Calu3 (cell line): ENCODE measurements around the gene KIF16B. TPM values are rescaled to one million over a fixed set of nuclear protein-coding genes. Genes with fewer than 3 reads are reported as not detected.

Source experiments
- BruUV-seq: library from RNA; stranded (reverse); fragments of 400-500 nt; replicated peaks from 2 replicates; lab custom pipeline; 2021; lab: Mats Ljungman, UMichigan
- CTCF ChIA-PET: fragments of 300-600 bp; sonication (Branson Sonifier 250); formaldehyde crosslinking; loops from one replicate; lab custom pipeline; 2022; ENCODE audit warnings: antibody characterized with exemption; lab: Charles Lee
- DNase-seq: peaks from one replicate; pipeline ENCODE4 v3.0.0; 2022
- H3K27ac Mint-ChIP-seq: one replicate; pipeline ENCODE4 v1.8.0; 2022; ENCODE audit warnings: mixed read lengths; ENCODE audit not compliant: unreplicated experiment
- H3K27me3 Mint-ChIP-seq: one replicate; pipeline ENCODE4 v1.8.0; 2022; ENCODE audit warnings: mixed read lengths; ENCODE audit not compliant: unreplicated experiment
- H3K36me3 Mint-ChIP-seq: one replicate; pipeline ENCODE4 v1.8.0; 2022; ENCODE audit warnings: mild to moderate bottlenecking, moderate library complexity, mixed read lengths; ENCODE audit not compliant: insufficient read depth, unreplicated experiment
- H3K4me1 Mint-ChIP-seq: one replicate; pipeline ENCODE4 v1.8.0; 2022; ENCODE audit warnings: mild to moderate bottlenecking, low read depth, mixed read lengths; ENCODE audit not compliant: unreplicated experiment
- H3K4me3 Mint-ChIP-seq: one replicate; pipeline ENCODE4 v1.8.0; 2022; ENCODE audit warnings: mild to moderate bottlenecking, low read depth, moderate library complexity, mixed read lengths; ENCODE audit not compliant: unreplicated experiment
- H3K9me3 Mint-ChIP-seq: one replicate; pipeline ENCODE4 v1.8.0; 2022; ENCODE audit warnings: low read depth, mixed read lengths; ENCODE audit not compliant: unreplicated experiment
- CTCF ChIP-seq: fragments of 200-600 bp; IDR thresholded peaks from one replicate; pipeline ENCODE4 v1.8.0; 2022; ENCODE audit warnings: antibody characterized with exemption; ENCODE audit not compliant: unreplicated experiment
- intact Hi-C: fragments of 100-400 bp; cut with micrococcal nuclease; formaldehyde crosslinking; loops from one replicate; pipeline ENCODE4 v1.10.0; 2022; ENCODE audit not compliant: unreplicated experiment
- total RNA-seq: library from RNA; stranded (reverse); gene quantifications from 2 replicates; pipeline ENCODE4 v1.2.3, GENCODE V29; 2022

The KIF16B gene
- total RNA-seq, 1 experiment from 2014 or later = 4.3 TPM

DNA sequence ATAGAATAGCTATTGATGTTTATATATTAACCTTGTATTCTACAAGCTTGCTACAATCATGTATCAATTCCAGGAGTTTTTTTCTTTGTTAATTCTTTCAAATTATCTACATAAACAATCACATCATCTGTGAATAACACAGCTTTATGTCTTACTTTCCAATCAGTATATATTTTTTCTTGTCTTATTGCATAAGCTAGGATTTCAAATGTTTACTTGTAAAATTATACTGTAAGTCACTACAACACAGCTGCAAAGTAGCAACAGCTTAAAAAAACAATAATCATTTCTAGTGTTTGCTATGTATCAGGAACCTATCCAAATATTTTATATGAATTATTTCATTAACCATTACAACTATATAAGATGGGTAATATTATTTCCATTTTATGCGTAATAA lies 270.4 kb downstream of the KIF16B start:
- no TSS peak for BruUV-seq
- no peak for TF ChIP-seq CTCF
- H3K4me3 Mint-ChIP-seq = no peak overlapping the region
- H3K36me3 Mint-ChIP-seq = no peaks in the 10 kb centered on the region
- CTCF ChIA-PET = no interaction called here
- no peak overlapping the region for H3K27ac Mint-ChIP-seq
- DNase-seq = no peak
- H3K9me3 Mint-ChIP-seq = peaks cover 3% of the 10 kb centered on the region
- no peaks in the 10 kb centered on the region for H3K4me1 Mint-ChIP-seq
- intact Hi-C loops = no loop called here
- no peaks in the 10 kb centered on the region for H3K27me3 Mint-ChIP-seq

- Mint-ChIP-seq H3K4me3 (no peak overlapping the region), H3K27me3 (no peaks in the 10 kb centered on the region), H3K36me3 (no peaks in the 10 kb centered on the region), H3K4me1 (no peaks in the 10 kb centered on the region), H3K27ac (no peak overlapping the region), H3K9me3 (peaks cover 3% of the 10 kb centered on the region)
- no peak for TF ChIP-seq CTCF
- no TSS peak for BruUV-seq
- intact Hi-C loops = no loop called here
- DNase-seq = no peak
- CTCF ChIA-PET = no interaction called here
These were observed 271.3 kb downstream of the KIF16B start for GRCh38 chr20:16301986-16302385.

- intact Hi-C loops = no loop called here
- Mint-ChIP-seq H3K4me3 (no peak overlapping the region), H3K4me1 (no peaks in the 10 kb centered on the region), H3K27me3 (no peaks in the 10 kb centered on the region), H3K9me3 (peaks cover 3% of the 10 kb centered on the region), H3K27ac (no peak overlapping the region), H3K36me3 (no peaks in the 10 kb centered on the region)
- TF ChIP-seq CTCF = no peak
- CTCF ChIA-PET = no interaction called here
- no TSS peak for BruUV-seq
- DNase-seq = no peak
These were observed 273.4 kb downstream of the KIF16B start for GRCh38 chr20:16299897-16300296.

DNA sequence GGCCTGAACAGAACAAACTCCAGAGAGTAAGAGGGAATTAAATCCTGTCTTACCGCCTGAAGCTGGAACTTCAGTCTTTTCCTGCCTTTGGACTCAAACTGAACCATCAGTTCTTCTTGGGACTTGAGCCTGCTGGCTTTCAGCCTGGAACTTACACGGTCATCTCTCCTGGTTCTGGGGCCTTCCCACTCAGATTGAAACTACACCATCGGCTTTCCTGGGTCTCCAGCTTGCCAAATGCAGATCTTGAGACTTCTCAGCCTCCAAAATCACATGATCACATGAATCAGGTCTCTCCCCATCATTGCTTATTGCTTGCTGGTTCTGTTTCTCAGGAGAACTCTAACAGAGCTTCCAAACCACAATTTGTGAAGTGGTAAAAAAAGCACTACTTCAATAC lies 276.3 kb downstream of the KIF16B start:
- H3K27me3 Mint-ChIP-seq = no peaks in the 10 kb centered on the region
- H3K27ac Mint-ChIP-seq = no peak overlapping the region
- no peaks in the 10 kb centered on the region for H3K9me3 Mint-ChIP-seq
- no peaks in the 10 kb centered on the region for H3K36me3 Mint-ChIP-seq
- intact Hi-C loops = no loop called here
- H3K4me1 Mint-ChIP-seq = no peaks in the 10 kb centered on the region
- no peak overlapping the region for H3K4me3 Mint-ChIP-seq
- no peak for TF ChIP-seq CTCF
- BruUV-seq = no TSS peak
- DNase-seq = no peak
- CTCF ChIA-PET = no interaction called here
